ENCODE data around the gene CKAP2L. TPM values are rescaled to one million over a fixed set of nuclear protein-coding genes. Genes with fewer than 3 reads are reported as not detected.

The CKAP2L gene
- total and polyA plus RNA-seq, 10 of the 15 experiments (the other 5 are each of a cell fraction or from before 2014, with no cell fraction given) = 10.5 to 37.4 (median 20.2) TPM

DNA sequence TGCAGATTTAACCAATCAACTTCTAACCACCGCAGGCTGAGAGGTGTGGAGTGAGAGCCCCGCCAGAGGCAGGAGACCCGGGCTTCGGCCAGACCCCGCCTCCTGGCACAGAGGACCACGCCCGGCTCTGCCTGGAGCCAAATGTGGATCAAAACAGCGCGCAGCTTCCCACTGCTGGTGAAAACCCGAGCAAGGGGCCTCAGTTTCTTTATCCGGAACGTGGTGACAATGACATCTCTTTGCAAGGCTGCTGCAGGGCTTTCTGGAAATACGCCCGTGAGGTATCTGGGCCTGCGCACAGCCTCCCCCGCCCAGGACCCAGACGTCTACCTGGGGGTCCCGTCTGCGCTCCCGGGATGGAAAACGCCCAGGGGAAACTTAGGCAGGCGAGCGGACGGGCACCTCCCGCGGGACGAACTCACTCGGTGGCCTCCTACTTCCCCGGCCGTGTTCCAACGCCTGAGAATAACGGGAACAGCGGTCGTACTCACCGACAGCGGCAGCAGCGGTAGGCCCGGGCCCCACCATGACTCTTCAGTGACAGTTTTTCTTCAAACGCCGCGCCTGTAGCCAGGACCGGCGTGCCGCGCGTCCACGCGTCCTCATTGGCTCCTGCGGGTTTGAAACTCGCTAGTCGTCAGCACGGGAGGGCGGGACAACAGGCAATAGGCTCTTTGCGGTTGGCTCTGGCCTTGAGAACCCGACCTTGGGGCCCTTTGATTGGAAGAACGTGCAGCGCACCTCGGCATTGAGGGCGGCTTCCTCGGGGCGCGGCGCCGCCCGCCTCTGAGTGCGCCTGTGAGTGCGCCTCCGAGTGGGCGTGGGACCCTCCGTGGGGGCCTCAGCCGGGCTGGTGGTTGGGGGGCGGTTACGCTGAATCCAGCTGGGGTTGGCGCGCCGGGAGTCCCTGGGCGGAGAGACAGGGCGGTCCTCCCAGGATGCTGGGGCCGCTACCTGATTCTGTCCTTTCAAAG is at the start of gene CKAP2L (continued):
- TF ChIP-seq RAD21 (IDR thresholded peaks at IDR 0.05; ENCODE audit: insufficient read depth, low read depth, low read length) (no peak; the same call in 1 of the 2 replicates), CHD2 (IDR thresholded peaks at IDR 0.05; ENCODE audit: borderline replicate concordance, low read depth, low read length) (peak; percentile 95), CBX5 (IDR thresholded peaks at IDR 0.05; ENCODE audit: low read depth) (no peak), POU2F2 (IDR thresholded peaks at IDR 0.05; ENCODE audit: borderline replicate concordance, low read depth, low read length) (peak; percentile 28; the same call in 1 of the 3 replicates), SP1 (IDR thresholded peaks at IDR 0.05; ENCODE audit: low read depth, low read length) (peak; percentile 95), CBX3 (IDR thresholded peaks at IDR 0.05; ENCODE audit: borderline replicate concordance, low read depth) (no peak), FOXK2 (IDR thresholded peaks at IDR 0.05) (0 out of 2 replicates have a peak, but pooled peaks have one; percentile 50), BACH1 (IDR thresholded peaks at IDR 0.05; ENCODE audit: borderline replicate concordance) (peak; percentile 63; the same call in 1 of the 2 replicates), EP300 (IDR thresholded peaks at IDR 0.05; ENCODE audit: borderline replicate concordance in 1 of 2, control insufficient read depth in 1 of 2, low read depth in 2 of 2, low read length in 2 of 2) (peak in 1 of 2 experiments; percentile 37; a peak in 1 of 4 replicates), BHLHE40 (IDR thresholded peaks at IDR 0.05; ENCODE audit: borderline replicate concordance in 1 of 2, low read depth in 2 of 2, low read length in 1 of 2) (peak; percentile 53 to 83; a peak in 3 of 4 replicates)
- TF ChIP-seq, protein P1, sequence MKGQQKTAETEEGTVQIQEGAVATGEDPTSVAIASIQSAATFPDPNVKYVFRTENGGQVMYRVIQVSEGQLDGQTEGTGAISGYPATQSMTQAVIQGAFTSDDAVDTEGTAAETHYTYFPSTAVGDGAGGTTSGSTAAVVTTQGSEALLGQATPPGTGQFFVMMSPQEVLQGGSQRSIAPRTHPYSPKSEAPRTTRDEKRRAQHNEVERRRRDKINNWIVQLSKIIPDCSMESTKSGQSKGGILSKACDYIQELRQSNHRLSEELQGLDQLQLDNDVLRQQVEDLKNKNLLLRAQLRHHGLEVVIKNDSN (IDR thresholded peaks at IDR 0.05; ENCODE audit: borderline replicate concordance, extremely low read length, insufficient read depth, low read depth, low read length) = no peak
- TF ChIP-seq, protein P2, sequence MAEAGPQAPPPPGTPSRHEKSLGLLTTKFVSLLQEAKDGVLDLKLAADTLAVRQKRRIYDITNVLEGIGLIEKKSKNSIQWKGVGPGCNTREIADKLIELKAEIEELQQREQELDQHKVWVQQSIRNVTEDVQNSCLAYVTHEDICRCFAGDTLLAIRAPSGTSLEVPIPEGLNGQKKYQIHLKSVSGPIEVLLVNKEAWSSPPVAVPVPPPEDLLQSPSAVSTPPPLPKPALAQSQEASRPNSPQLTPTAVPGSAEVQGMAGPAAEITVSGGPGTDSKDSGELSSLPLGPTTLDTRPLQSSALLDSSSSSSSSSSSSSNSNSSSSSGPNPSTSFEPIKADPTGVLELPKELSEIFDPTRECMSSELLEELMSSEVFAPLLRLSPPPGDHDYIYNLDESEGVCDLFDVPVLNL (IDR thresholded peaks at IDR 0.05; ENCODE audit: low read depth, low read length) = peak; percentile 97
